ENCODE results near the gene EOGT.

EOGT gene

DNA sequence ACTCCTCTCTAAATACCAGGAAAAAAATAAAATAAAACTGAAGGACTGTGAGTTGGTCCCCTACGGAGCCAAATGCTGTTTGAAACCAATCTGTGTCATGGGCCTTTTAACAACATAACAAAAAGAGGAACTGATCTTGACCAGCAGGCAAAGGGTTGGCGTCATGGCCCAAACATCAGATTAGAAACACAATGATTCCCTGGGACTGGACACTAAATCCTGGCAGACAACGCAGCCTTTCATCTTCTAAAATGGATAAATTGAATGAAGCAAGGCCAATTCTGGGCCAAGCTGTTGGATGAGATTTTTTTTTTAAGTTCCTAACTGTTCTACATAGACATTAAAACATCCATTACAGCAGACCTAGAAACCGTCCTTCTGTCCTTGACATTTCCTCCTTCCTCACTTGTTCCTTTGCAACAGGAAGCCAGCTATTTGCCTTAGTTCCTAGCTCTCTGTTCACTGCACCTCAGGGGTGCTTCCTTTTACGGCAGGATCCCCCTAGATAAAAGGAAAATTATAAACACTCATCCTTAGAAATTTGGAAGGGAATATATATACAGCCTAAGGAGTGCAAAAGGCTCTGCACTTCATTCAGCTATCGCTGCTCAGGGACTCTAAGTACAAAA is 59.6 kb downstream of the EOGT start:
- no peak for DNase-seq

DNA sequence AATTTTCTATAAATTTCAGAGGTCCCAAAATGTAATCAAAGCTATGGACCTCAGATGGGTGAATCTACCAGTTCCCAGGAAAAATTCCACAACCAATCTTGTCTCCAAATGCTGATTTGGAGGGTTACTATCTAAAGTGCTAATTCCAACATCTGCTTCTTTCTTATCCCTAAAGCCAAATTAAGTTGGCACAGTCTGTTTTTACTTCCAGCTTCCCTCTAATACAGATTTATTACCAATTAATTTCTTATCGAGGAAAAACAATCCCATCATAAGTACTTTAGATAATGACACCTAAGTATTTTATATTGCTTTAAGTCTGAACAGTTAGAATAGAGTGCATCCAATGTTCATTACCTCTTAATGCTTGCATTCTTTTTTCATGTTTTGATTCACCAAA is 68.3 kb downstream of the EOGT start:
- DNase-seq: peak; percentile 90

DNA sequence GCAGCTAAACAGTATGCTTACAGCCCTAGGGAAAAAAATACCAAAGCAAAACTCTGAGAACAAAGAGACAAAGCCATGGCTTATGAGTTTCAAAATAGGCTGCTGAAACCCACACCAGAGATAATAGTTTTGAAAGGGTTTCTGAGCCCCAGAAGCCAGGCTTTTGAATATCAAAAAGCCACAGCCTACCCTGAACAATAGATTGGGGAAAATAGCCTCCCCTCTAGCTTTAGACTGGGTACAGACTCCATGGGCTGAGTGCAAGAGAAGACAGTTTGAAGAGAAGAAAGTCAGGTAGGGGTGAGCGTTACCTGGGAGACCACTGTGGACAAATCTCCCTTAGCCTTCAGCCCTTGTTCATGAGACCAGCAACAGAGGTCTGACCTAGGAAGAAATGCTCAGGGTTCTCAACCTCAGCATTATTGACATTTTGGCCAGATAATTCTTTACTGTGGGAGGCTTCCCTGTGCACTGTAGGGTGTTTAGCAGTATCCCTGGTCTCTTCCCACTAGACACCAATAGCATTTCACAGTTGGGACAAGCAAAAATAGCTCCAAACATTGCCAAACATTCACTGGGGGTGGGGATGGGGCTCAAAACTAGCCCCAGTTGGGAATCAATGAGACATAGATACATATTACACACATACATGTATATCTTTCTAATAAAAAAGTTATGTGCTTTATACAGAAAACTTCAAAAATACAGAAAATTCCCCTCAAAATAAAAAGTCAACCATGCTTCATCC is 69.6 kb downstream of the EOGT start:
- DNase-seq: no peak

DNA sequence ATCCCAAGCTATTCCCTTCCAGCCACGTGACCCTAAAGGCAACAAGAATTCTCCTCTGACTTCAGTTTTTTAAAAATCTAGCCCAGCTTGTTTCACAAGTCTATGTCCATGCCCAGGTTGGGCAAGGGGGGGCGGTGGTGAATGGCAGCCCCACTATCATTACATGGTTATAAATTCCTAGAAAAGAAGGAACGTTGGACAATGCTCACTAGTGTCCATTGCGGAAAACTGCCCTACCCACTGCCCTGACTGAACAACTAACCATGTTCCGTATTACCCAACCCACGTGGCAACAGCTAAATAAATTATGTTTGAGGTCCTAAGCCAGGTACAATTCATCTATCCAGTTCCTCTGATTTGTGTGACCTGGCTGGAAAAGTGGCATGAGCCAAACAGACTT is 72.4 kb downstream of the EOGT start:
- no peak for DNase-seq

DNA sequence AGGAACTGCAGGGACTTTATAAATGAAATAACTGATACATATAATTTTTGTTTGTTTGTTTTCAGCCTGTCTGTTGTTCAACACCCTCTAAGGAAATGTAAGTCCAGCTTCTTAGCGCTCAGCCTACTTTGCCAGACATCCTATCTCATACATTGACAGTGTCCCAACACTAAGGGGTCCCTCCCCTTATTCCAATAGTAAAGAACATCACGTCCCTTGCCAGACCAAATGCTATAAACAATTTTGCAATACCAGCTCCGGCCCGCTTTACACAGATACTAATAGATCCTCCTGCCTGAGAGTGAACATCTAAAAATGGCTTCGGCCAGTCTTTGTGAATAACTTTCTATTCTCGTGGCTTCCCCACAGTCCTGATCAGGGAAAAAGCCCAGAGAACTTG is 76.6 kb downstream of the EOGT start:
- DNase-seq: no peak

DNA sequence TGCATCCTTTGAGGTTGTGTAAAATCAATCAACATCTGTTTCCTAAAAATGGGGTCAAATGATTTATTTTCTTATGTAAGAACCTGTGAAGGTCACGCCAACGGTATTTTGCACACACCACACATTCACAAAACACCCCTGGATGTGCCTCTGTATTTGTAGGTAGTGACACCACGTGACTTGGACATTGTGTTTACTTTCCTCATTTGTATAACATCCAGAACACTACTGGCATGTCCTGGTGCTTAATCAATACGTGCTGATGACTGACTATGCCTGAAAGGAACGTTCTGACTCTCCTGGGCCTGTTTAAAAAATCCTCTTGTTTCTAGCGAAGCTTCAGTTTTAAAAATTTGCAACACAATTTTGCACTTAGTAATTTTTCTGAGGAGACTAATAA is 77.7 kb downstream of the EOGT start:
- DNase-seq: no peak

DNA sequence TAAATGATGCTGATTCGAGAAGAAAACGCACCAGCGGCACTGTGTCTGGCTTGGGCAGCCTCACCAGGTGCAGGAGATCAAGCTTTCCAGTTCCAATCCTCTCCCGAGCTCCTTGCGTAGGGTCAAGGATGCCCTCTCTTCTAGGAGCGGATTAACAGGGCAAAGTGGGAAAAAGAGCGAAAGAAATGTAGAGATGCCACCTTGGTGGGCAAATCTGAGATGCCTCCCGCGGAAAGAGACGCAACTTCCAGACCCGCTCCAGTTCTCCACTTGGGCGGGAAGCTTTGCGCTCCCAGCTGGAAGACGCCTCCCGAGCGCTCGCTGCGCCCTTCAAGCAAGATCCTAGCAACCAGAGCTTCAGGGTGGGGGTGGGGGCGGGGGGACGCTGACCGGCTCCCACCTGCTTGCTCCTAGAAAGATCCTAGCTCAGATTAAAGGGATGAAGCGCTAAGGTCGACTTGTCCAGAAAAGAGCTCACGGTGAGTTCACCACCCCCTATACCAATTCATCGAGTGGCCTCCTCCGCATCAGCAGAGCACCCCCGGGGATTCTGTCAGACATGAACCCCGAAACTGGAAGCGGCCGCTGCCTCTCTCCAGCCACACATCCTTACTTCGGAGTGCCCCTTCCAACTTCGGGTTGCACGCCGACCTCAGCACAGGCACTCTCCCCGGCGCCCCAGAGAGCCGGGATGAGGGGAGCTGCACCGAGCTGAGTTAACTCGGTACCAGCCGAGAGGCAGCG is 81.9 kb downstream of the EOGT start:
- peak; percentile 46 for DNase-seq
